ENCODE results near the gene CCDC73.
"Not testable (repeated sequence)": the region's sequence is repeated elsewhere in the genome, so short reads cannot be mapped to it uniquely, and the experiment has no call there.

The CCDC73 gene

DNA sequence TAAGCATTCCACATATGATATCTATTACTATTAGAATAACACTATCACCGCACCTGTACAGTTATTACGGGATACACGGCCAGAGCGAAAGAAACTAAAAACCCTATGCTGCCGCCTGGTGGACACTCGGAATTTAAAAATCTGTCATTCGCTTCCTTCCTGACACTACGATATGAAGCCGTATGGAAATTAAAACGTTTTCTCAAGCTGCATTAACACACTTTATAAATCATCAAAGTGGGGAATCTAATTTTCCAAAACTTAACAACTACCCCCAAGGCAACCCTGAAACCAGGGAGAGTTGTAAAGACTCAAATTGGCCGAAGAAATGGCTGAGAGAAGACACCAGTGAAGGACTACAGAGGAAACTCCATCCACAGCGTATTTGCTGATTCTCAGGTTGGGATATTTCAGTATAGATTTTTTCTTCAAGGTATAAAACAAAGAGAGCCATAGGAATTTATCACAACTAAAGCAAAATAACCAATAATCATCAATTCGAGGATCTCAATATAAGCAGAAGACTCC is 1.4 kb downstream of the CCDC73 start:
- peak; percentile 59 for DNase-seq

DNA sequence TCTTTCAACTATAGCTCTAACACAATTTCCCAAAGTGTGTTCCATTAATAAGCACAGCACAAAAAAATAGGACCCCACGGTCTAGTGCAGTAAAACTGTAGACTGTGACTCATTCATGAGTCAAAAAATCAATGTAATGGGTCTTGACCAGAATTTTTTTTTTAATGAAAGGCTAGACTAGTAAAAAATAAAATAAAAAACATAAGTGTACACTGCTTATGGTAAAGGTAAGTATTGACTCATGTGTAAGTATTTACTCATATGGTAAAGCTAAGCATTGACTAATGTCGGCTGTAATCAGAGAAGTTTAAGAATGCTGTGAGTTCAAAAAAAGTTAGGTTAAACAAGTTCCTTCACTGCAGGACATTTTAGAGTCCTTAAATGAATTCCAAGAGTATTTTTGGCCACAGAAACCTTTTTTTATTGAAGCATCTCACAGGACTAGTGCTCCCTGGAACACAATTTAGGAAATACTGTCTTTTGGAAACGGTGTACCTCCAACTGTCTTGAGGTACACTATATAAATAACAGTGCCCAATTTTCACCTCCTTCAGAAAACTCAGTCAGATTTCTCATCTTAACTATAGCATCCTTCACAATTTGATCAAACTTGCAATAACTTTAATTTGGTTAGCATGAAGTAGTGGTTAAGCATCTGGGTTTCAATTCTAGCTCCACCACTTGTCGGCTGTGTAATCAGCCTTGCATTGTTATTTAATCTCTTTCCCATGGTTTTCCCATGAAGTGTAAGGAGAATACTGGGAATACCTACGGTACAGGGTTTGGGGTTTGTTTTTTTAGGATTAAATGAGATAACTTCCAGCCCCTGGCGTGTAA is 2.1 kb downstream of the CCDC73 start:
- DNase-seq, result no peak

- no peak for DNase-seq
These were observed 3.5 kb downstream of the CCDC73 start for GRCh38 chr11:32790916-32791315.

GRCh38 chr11:32786811-32787210 is 7.7 kb downstream of the CCDC73 start:
- DNase-seq, result no peak

- DNase-seq, result no peak
These were observed 9.2 kb downstream of the CCDC73 start for GRCh38 chr11:32785262-32785661.

- DNase-seq, result no peak
These were observed 12.7 kb downstream of the CCDC73 start for GRCh38 chr11:32781721-32782120.

DNA sequence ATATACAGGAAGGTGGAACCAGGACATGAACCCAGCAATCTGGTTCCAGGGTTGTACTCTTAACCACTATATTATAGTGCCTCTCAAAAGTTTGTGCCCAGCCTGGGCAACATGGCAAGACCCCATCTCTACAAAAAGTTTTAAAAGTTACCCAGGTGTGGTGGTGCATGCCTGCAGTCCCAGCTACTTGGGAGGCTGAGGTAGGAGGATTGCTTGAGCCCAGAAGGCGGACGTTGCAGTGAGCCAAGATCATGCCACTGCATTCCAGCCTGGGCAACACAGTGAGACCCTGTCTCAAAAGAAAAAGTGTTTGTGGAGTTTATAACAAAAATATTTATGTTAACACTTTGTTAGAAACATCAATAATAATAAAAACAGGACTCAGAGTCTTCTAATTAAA is 13.6 kb downstream of the CCDC73 start:
- not testable (repeated sequence) for DNase-seq

GRCh38 chr11:32779136-32779535 is 15.3 kb downstream of the CCDC73 start:
- DNase-seq, result no peak

DNA sequence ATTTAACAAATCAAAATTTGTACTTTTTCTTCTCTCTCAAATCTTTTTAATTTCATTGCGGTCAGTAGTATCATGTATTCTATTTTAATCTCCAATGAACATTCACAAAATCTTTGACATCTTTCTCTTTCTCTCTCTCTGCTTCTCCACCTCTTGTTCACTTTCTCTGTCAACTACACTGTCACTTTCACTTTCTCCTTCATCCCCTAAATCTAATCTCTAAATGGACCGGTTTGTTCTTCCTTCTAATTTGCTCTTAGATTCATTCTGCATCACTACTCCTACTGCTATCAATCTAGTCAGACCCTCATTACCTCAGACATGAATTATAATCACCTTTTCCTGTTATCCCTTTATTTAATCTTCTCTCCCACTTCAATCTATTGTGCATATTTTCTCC is 18.6 kb downstream of the CCDC73 start:
- no peak for DNase-seq

DNA sequence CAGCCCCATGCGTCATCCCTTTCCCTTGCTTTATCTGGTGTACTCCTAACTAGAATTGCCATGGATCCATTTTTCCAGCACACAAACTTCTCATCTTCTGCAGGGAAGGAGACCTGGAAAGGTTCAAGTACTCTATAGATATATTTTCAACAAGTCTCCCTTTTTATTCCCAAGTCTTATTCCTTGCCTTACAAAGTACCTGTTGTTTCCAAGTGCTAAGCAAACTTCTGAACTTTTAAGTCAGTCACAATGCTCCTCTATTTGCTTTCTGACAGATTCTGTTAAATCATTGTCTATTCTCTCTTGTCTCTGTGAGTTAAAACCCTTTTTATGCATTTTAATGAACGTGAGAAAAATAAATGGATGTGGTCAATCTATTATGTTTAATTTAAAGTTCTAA is 20.4 kb downstream of the CCDC73 start:
- no peak for DNase-seq

- no peak for DNase-seq
These were observed 21.7 kb downstream of the CCDC73 start for GRCh38 chr11:32772731-32773130.

DNA sequence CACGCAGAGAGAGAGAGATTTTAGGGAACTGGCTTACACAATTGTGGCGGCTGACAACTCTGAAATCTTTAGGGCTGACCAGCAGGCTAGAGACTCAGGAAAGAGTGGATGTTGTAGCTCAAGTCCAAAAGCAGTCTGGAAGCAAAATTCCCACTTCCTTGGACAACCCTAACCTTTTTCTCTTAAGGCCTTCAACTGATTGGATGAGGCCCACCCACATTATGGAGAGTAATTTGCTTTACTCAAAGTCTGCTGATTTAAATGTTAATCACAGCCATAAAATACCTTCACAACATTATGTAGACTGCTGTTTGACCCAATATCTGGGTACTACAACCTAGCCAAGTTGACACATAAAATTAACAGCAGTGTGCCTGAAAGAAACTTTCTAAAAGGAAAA is 32.7 kb downstream of the CCDC73 start:
- DNase-seq, result not testable (repeated sequence)

DNA sequence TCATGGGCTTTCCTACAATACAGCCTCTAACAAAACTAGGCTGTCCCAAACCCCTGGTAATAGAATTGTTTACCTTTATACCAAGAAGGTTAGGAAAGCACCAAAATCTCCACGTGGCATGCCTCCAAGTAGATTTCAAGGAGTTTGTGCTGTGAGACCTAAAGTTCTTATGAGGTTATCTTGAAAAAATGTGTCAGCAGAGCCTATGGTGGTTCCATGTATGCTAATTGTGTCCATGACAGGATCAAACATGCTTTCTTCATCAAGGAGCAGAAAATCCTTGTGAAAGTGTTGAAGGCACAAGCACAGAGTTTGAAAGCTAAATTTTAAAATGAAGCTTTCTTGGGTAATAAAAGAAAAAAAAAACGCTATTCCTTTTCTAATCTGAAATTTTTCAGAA is 36.2 kb downstream of the CCDC73 start:
- DNase-seq, result no peak

DNA sequence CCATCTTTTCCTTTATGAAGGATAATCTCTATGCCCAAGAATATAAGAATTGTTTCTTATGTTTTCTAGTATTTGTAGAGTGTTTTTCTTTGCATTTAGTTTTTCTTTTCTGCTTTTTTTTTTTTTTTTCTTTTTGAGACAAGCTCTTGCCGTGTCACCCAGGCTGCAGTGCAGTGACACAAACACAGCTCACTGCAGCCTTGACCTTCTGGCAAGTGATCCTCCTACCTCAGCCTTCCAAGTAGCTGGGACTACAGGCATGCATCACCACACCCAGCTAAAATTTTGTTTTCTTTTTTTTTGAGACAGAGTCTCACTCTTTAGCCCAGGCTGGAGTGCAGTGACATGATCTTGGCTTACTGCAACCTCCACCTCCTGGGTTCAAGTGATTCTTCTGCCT is 41.3 kb downstream of the CCDC73 start:
- not testable (repeated sequence) for DNase-seq

- no peak for DNase-seq
These were observed 42.5 kb downstream of the CCDC73 start for GRCh38 chr11:32752001-32752400.

DNA sequence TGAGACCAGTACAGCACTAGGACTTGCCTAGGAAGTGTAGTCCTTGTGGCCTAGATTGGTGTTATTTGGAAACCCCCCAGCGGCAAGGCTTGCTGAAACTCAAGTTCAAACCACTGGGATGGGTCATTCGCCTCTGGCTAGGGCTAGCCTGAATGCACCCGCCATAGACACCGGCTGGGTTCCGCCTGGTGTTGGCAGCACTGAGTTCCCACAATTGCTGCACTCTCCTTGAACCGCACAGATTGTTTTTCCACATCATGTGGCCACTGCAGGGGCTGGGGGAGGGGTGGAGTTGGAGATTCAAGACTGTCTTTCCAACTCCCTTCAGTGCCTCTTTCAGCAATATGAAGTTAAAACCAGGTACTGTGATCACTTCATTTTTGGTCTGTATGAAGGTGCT is 43.1 kb downstream of the CCDC73 start:
- no peak for DNase-seq

- no peak for DNase-seq
These were observed 64.5 kb downstream of the CCDC73 start for GRCh38 chr11:32729976-32730375.

GRCh38 chr11:32723332-32723731 is 71.1 kb downstream of the CCDC73 start:
- DNase-seq, result no peak

GRCh38 chr11:32722255-32722654 is 72.2 kb downstream of the CCDC73 start:
- no peak for DNase-seq

GRCh38 chr11:32713496-32713895 is 81.0 kb downstream of the CCDC73 start:
- DNase-seq, result no peak

GRCh38 chr11:32708978-32709377 is 85.5 kb downstream of the CCDC73 start:
- DNase-seq, result not testable (repeated sequence)

GRCh38 chr11:32706985-32707741 is 87.3 kb downstream of the CCDC73 start:
- no peak for DNase-seq

- no peak for DNase-seq
These were observed 89.0 kb downstream of the CCDC73 start for GRCh38 chr11:32705309-32706033.
